Lower lobe of right lung (tissue), 2 donors: ENCODE data around the gene LIX1. TPM values are rescaled to one million over a fixed set of nuclear protein-coding genes. Genes with fewer than 3 reads are reported as not detected.
A peak's percentile ranks its signal among the peaks of the same experiment; 100 is the strongest.

Source experiments
- ATAC-seq, 2 donors: fragments of 200-7000 bp; cut with Tn5 transposase; one replicate each; pipeline ENCODE4 v1.9.1; 2020 to 2022; ENCODE audit warnings: mild to moderate bottlenecking in 2 of 2, moderate library complexity in 2 of 2
- DNase-seq: peaks from one replicate; pipeline ENCODE4 v3.0.0-alpha.2; 2020
- H3K27ac ChIP-seq: fragments of 200-600 bp; one replicate; pipeline ENCODE4 v1.8.0; 2022
- H3K27me3 ChIP-seq: fragments of 200-600 bp; one replicate; pipeline ENCODE4 v1.8.0; 2022; ENCODE audit warnings: low read depth
- H3K36me3 ChIP-seq: fragments of 200-600 bp; one replicate; pipeline ENCODE4 v1.8.0; 2022; ENCODE audit warnings: mild to moderate bottlenecking
- H3K4me1 ChIP-seq: fragments of 200-600 bp; one replicate; pipeline ENCODE4 v1.8.0; 2022
- H3K4me3 ChIP-seq: fragments of 200-600 bp; one replicate; pipeline ENCODE4 v1.8.0; 2022; ENCODE audit warnings: mild to moderate bottlenecking
- H3K9me3 ChIP-seq: fragments of 200-600 bp; one replicate; pipeline ENCODE4 v1.8.0; 2022
- CTCF ChIP-seq: fragments of 200-600 bp; IDR thresholded peaks from one replicate; pipeline ENCODE4 v1.8.0; 2022; ENCODE audit warnings: antibody characterized with exemption, mild to moderate bottlenecking
- intact Hi-C: fragments of 100-400 bp; cut with DNase I; formaldehyde crosslinking; loops from one replicate; pipeline ENCODE4 v1.11.0; 2022
- total RNA-seq: library from RNA; stranded (reverse); fragmentation: NEBNext Ultra II Directional; extraction: Animal tissue kit (Norgen Biotek cat#: 25700); gene quantifications from one replicate; pipeline ENCODE4 v1.2.1, GENCODE V29; 2021
- donor health status: DM: no; HTN: yes; CAD: no; lungs with severe emphysema.

LIX1 gene
- total RNA-seq, 1 donor from 2014 or later = not detected

DNA sequence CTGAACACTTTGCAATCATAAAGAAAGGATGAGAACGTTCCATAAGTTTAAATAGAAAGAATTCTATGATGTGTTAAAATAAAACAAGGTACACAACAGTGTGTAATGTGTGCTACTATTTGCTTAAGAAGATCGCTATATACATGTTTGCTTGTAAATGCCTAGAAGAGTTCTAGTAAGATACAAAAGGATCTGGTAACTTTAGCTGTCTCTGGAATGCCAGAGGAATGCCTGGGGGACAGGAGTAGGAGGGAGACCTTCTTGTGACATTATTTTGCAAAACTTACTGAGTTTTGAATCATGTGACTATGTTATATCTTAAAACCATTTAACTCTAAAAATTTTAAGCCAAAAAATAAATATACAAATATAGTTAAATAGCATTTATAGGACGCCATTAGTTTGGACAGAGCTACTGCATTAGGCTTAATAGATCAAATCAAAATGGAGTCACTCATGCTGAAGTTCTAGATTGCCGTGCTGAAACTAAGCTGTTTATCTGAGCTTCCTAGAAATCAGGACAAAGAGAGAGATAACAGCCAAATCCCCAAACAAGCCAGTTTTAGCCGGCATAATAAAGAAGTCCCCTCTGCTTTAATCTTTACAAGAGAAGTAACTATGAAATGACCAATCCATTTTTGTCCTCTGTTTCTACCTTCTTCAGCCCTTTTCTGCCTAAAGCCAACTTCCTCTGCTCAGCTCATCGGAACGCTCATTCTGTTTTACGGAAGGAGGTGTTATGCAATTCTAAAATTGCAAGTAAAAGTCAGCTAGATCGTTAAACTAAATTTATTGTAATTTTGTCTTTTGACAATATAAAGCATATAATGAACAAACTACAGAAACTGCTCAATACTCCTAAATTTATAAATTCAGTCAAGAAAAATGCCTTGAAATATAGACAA, 44.8 kb downstream of the LIX1 start:
- H3K9me3 ChIP-seq = no peaks in the 10 kb centered on the region
- DNase-seq (no peak), ATAC-seq (no peak)
- intact Hi-C loops = no loop called here
- H3K4me3 ChIP-seq = no peak overlapping the region
- H3K36me3 ChIP-seq = no peaks in the 10 kb centered on the region
- H3K27ac ChIP-seq = no peak overlapping the region
- H3K4me1 ChIP-seq = no peaks in the 10 kb centered on the region
- no peaks in the 10 kb centered on the region for H3K27me3 ChIP-seq
- TF ChIP-seq CTCF = no peak

DNA sequence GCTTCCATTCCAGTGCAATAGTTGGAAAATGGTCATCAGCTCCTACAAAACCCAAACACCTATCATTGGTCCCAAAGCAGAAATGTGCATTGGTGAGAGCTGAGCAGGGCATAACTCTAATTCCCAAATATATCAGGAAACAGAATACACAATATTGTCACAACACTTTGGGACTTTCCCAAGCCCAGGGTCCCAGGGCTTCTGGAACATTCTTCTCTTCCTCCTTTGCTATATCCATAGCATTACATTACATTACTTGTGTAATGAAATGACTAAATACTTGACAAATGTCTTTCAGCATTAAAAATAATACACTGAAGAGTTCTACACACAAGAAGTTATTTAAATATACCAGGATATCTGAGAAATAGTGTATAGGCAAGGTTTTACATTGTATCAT, 45.6 kb downstream of the LIX1 start:
- intact Hi-C loops = no loop called here
- Histone ChIP-seq H3K4me3 (no peak overlapping the region), H3K4me1 (no peaks in the 10 kb centered on the region), H3K9me3 (no peaks in the 10 kb centered on the region), H3K36me3 (no peaks in the 10 kb centered on the region), H3K27me3 (no peaks in the 10 kb centered on the region), H3K27ac (no peak overlapping the region)
- DNase-seq (no peak), ATAC-seq (no peak)
- TF ChIP-seq CTCF = no peak

- ATAC-seq (no peak), DNase-seq (no peak)
- Histone ChIP-seq H3K36me3 (no peaks in the 10 kb centered on the region), H3K9me3 (no peaks in the 10 kb centered on the region), H3K27me3 (no peaks in the 10 kb centered on the region), H3K4me3 (no peak overlapping the region), H3K27ac (no peak overlapping the region), H3K4me1 (no peaks in the 10 kb centered on the region)
- intact Hi-C loops = no loop called here
- TF ChIP-seq CTCF = no peak
These were observed 46.2 kb downstream of the LIX1 start for GRCh38 chr5:97096191-97096590.

DNA sequence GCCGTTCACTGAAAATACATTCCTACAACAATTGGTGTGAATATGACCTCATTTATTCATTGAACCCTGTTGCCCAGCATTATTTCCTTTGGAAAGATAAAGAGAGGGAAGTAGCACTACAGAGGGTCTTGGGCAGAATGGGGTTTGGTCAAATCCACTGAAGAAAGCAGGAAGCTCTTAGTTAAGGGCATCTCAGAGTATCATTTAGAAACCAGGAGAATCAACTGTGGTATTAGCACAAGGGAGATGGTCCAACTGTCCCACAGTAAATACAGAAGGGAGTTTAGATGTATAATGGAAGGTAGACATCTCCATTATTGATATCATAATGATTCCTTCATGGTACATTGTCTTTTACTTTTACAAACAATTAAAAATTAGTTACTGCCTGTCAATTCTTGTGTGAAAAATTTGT, 47.1 kb downstream of the LIX1 start:
- H3K36me3 ChIP-seq = no peaks in the 10 kb centered on the region
- no peak overlapping the region for H3K4me3 ChIP-seq
- TF ChIP-seq CTCF = no peak
- H3K27ac ChIP-seq = no peak overlapping the region
- no peaks in the 10 kb centered on the region for H3K4me1 ChIP-seq
- intact Hi-C loops = no loop called here
- H3K9me3 ChIP-seq = no peaks in the 10 kb centered on the region
- DNase-seq (no peak), ATAC-seq (no peak)
- no peaks in the 10 kb centered on the region for H3K27me3 ChIP-seq

- H3K27ac ChIP-seq = no peak overlapping the region
- TF ChIP-seq CTCF = no peak
- H3K4me1 ChIP-seq = no peaks in the 10 kb centered on the region
- intact Hi-C loops = no loop called here
- no peak overlapping the region for H3K4me3 ChIP-seq
- no peaks in the 10 kb centered on the region for H3K9me3 ChIP-seq
- H3K27me3 ChIP-seq = no peaks in the 10 kb centered on the region
- DNase-seq (no peak), ATAC-seq (peak in 1 of 2 donors; percentile 32)
- H3K36me3 ChIP-seq = no peaks in the 10 kb centered on the region
These were observed 47.7 kb downstream of the LIX1 start for GRCh38 chr5:97094579-97095317.
